ENCODE data around the gene GYS2. TPM values are rescaled to one million over a fixed set of nuclear protein-coding genes. Genes with fewer than 3 reads are reported as not detected.

GYS2 gene
- total and polyA plus RNA-seq, 4 donors = 15.5 to 86.8 (median 34.1) TPM

DNA sequence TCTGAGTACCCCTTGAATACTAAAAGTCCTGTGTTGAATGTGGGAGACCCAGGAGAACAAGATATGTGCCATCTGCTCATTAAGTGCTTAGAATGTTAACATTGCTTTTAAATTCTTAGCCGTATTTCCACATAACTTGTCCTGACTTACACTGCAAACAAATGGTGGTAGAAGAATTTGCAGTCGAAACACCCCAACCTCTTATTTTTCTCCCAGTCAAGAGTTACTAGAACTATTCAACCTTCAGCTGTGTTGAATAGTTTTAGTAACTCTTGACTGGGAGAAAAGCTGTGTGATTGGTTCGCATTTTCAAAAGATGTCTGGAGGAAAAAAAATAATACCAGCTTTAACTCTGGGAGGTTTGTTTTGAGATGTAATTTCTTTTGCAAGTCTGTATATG, 86.2 kb downstream of the GYS2 start:
- Histone ChIP-seq H3K9ac (ENCODE audit: low read depth in 1 of 2, low read length in 2 of 2) (no peak overlapping the region), H3K36me3 (ENCODE audit: control insufficient read depth in 4 of 4, insufficient read depth in 3 of 4, low read depth in 1 of 4, low read length in 3 of 4) (peaks cover under 1 to 19% (median 8%) of the 10 kb centered on the region in 4 donors), H3K4me3 (ENCODE audit: low read depth in 1 of 3, low read length in 3 of 3) (no peak overlapping the region), H3K27me3 (ENCODE audit: control insufficient read depth in 4 of 4, insufficient read depth in 4 of 4, low read length in 3 of 4) (no peaks in the 10 kb centered on the region), H3K9me3 (ENCODE audit: control insufficient read depth in 4 of 4, low read length in 3 of 4) (no peaks in the 10 kb centered on the region), H3K27ac (ENCODE audit: low read depth in 1 of 2, low read length in 2 of 2) (no peak overlapping the region), H3K4me1 (ENCODE audit: control insufficient read depth in 4 of 4, insufficient read depth in 4 of 4, low read length in 3 of 4) (no peaks in the 10 kb centered on the region)
- no peak for DNase-seq (ENCODE audit: low spot score)
- TF ChIP-seq HNF4G (IDR thresholded peaks at IDR 0.05) (no peak), RAD21 (IDR thresholded peaks at IDR 0.05) (no peak), TAF1 (conservative IDR thresholded peaks at IDR 0.05) (no peak), YY1 (IDR thresholded peaks at IDR 0.05) (no peak), JUND (IDR thresholded peaks at IDR 0.05) (no peak), RXRA (IDR thresholded peaks at IDR 0.05) (no peak), FOXA2 (IDR thresholded peaks at IDR 0.05) (no peak), FOXA1 (IDR thresholded peaks at IDR 0.05) (no peak), GABPA (IDR thresholded peaks at IDR 0.05 in 1 of 2, conservative IDR thresholded peaks at IDR 0.05 in 1 of 2) (no peak), SP1 (IDR thresholded peaks at IDR 0.05) (no peak), EGR1 (IDR thresholded peaks at IDR 0.05; ENCODE audit: low read depth in 2 of 2) (no peak), HNF4A (conservative IDR thresholded peaks at IDR 0.05) (no peak), NR2F2 (IDR thresholded peaks at IDR 0.05) (no peak)
- TF ChIP-seq, protein P1, sequence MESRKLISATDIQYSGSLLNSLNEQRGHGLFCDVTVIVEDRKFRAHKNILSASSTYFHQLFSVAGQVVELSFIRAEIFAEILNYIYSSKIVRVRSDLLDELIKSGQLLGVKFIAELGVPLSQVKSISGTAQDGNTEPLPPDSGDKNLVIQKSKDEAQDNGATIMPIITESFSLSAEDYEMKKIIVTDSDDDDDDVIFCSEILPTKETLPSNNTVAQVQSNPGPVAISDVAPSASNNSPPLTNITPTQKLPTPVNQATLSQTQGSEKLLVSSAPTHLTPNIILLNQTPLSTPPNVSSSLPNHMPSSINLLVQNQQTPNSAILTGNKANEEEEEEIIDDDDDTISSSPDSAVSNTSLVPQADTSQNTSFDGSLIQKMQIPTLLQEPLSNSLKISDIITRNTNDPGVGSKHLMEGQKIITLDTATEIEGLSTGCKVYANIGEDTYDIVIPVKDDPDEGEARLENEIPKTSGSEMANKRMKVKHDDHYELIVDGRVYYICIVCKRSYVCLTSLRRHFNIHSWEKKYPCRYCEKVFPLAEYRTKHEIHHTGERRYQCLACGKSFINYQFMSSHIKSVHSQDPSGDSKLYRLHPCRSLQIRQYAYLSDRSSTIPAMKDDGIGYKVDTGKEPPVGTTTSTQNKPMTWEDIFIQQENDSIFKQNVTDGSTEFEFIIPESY (IDR thresholded peaks at IDR 0.05) = no peak
- TF ChIP-seq, protein P2, sequence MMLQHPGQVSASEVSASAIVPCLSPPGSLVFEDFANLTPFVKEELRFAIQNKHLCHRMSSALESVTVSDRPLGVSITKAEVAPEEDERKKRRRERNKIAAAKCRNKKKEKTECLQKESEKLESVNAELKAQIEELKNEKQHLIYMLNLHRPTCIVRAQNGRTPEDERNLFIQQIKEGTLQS (IDR thresholded peaks at IDR 0.05) = no peak
- TF ChIP-seq, protein P3, sequence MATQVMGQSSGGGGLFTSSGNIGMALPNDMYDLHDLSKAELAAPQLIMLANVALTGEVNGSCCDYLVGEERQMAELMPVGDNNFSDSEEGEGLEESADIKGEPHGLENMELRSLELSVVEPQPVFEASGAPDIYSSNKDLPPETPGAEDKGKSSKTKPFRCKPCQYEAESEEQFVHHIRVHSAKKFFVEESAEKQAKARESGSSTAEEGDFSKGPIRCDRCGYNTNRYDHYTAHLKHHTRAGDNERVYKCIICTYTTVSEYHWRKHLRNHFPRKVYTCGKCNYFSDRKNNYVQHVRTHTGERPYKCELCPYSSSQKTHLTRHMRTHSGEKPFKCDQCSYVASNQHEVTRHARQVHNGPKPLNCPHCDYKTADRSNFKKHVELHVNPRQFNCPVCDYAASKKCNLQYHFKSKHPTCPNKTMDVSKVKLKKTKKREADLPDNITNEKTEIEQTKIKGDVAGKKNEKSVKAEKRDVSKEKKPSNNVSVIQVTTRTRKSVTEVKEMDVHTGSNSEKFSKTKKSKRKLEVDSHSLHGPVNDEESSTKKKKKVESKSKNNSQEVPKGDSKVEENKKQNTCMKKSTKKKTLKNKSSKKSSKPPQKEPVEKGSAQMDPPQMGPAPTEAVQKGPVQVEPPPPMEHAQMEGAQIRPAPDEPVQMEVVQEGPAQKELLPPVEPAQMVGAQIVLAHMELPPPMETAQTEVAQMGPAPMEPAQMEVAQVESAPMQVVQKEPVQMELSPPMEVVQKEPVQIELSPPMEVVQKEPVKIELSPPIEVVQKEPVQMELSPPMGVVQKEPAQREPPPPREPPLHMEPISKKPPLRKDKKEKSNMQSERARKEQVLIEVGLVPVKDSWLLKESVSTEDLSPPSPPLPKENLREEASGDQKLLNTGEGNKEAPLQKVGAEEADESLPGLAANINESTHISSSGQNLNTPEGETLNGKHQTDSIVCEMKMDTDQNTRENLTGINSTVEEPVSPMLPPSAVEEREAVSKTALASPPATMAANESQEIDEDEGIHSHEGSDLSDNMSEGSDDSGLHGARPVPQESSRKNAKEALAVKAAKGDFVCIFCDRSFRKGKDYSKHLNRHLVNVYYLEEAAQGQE (IDR thresholded peaks at IDR 0.05) = no peak
- TF ChIP-seq, protein P4, sequence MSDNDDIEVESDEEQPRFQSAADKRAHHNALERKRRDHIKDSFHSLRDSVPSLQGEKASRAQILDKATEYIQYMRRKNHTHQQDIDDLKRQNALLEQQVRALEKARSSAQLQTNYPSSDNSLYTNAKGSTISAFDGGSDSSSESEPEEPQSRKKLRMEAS (IDR thresholded peaks at IDR 0.05) = no peak
- TF ChIP-seq, protein P5, sequence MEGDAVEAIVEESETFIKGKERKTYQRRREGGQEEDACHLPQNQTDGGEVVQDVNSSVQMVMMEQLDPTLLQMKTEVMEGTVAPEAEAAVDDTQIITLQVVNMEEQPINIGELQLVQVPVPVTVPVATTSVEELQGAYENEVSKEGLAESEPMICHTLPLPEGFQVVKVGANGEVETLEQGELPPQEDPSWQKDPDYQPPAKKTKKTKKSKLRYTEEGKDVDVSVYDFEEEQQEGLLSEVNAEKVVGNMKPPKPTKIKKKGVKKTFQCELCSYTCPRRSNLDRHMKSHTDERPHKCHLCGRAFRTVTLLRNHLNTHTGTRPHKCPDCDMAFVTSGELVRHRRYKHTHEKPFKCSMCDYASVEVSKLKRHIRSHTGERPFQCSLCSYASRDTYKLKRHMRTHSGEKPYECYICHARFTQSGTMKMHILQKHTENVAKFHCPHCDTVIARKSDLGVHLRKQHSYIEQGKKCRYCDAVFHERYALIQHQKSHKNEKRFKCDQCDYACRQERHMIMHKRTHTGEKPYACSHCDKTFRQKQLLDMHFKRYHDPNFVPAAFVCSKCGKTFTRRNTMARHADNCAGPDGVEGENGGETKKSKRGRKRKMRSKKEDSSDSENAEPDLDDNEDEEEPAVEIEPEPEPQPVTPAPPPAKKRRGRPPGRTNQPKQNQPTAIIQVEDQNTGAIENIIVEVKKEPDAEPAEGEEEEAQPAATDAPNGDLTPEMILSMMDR (IDR thresholded peaks at IDR 0.05; ENCODE audit: low read depth, low read length, missing input control) = no peak
- WGBS = over 99% methylated on average over 3 of the region's 3 CpGs

Measured in liver (tissue), 9 donors.